Fibroblast of villous mesenchyme (primary cell): ENCODE results near the gene SULT1A4. TPM values are rescaled to one million over a fixed set of nuclear protein-coding genes. Genes with fewer than 3 reads are reported as not detected.
"Not testable (repeated sequence)": the region's sequence is repeated elsewhere in the genome, so short reads cannot be mapped to it uniquely, and the experiment has no call there.

Source experiments
- DNase-seq: peaks from one replicate; pipeline ENCODE4 v3.0.0-alpha.2; 2010; ENCODE audit warnings: low read depth
- H3K4me3 ChIP-seq: 2 replicates; pipeline ENCODE4 v1.5.1; 2011; ENCODE audit warnings: low read depth, mild to moderate bottlenecking, low read length
- total RNA-seq: library from RNA; depleted of rRNA; stranded (reverse); fragments of >200 nt; gene quantifications from 2 replicates; pipeline ENCODE4 v1.2.3, GENCODE V29; 2012

The SULT1A4 gene
- 0.43 and 1.6 TPM in 2 replicates for total RNA-seq

DNA sequence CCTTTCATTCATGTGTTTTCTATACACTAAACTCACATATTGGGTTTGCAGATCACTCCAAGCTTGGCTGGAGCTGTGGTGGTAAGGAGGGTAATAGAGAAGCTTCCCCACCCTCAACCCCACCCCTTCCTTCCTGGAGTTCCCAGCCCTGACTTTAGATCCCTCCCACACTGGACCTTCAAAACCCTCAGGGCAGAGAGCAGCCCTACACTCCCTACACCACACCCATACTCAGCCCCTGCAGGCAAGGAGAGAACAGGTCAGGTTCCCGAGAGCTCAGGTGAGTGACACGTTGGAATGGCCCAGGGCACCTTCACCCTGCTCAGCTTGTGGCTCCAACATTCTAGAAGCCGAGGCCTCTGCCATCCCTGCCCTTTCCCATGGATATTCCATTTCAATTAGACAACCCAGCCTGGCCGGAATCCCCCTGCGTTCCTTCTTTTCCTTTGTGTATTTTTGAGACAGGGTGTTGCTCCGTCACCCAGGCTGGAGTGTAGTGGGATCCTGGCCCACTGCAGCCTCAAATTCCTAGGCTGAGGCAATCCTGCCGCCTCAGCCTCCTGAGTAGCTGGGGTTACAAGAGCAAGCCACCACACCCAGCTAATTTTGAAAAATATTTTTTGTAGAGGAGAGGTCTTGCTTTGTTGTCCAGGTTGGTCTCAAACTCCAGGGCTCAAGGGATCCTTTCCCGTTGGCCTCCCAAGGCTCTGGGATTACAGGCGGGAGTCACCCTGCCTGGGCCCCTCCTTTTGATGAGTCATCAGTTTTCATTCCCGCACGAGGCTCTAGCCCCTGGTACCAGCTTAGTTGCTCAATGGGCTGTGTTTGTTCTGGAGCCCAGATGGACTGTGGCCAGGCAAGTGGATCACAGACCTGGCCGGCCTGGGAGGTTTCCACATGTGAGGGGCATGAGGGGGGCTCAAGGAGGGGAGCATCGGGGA is at the start of gene SULT1A4:
SULT1A4 (plus strand) TSS at position 208 of the 941 bp plus-strand sequence. CDS start 1,473 bp downstream, outside the sequence.
- not testable (repeated sequence) for H3K4me3 ChIP-seq, DNase-seq

DNA sequence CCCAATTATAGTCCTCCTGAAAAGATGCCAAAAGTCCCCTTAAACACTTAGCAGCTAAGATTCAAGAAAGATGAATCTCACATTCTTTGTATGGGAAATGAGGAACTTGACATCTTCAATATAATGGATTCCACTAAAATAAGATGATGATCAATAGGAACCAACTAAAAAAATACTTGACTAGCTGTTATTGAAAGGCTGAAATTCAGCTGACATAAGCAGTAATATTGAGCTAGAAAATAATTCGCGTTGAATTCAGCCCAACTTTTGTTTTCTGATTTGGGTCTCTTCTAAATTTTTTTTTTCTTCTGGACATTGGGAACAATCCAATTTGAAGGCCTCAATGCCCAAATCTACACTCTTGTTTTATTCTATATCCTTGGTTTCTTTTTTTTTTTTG is 36.1 kb upstream of the SULT1A4 start:
- not testable (repeated sequence) for DNase-seq, H3K4me3 ChIP-seq

DNA sequence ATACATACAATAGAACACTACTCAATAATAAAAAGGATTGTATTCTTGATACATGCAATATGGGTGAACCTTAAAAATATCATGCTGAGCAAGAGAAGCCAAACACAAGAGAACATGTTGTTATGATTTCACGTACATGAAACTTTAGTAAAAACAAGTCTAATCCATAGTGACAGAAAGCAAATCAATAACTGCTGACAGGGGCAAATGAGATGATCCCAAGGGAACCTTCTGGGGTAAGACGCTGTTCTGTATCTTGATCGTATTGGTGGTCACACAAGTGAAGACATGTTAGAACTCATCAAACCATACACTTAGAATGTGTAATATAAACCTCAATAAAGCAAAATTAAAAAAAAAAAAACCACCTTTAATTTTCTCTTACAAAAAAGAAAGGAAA is 34.3 kb upstream of the SULT1A4 start:
- DNase-seq: not testable (repeated sequence)

DNA sequence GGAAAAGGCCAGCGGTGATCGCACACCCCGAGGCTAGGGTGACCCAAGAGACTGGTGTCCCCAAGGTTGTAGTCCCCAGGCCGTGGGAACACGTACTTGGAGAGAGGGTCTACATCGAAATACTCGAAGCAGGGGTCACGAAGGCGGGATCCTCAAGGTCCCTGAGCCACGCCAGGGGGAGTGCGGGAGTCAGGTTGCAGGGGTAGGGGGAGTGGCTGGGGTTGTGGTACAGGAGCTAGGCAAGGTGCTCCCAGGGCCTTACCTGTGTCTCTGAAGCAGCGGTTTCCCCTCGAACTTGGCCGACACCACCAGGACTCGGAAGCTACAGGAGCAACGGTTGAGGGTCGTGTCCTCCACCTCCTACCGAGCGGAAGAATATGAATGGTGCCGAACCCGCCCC is 6.0 kb upstream of the SULT1A4 start:
- not testable (repeated sequence) for H3K4me3 ChIP-seq, DNase-seq

More for the DNA sequence above, 34.3 kb upstream of the SULT1A4 start:
- H3K4me3 ChIP-seq: not testable (repeated sequence)

DNA sequence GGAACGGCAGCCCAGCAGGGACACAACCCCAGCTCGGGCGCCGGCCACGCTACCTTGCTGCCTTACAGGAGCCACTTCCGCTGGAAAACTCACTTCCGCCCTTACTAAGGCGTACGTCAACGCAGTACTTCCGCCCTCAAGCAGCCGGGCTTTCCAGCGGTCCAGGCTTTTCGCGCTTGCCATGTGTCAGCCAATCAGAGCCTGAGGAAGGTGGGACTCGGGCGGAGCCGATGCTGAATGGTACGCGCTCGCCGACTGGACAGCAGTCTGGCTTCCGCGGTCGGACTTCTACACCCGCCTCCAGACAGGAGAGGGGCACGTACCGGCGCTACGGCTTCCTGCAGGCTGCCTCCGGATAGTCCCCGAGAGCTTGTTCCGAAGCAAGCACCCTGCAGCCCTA is 5.4 kb upstream of the SULT1A4 start, which contains the start of the genes BOLA2 and SLX1B:
BOLA2 (minus strand) TSS at position 83 of the 400 bp plus-strand sequence. CDS start 98 bp downstream, outside the sequence.
SLX1B (plus strand) TSS at position 265 of the 400 bp plus-strand sequence.
- DNase-seq, H3K4me3 ChIP-seq: not testable (repeated sequence)

DNA sequence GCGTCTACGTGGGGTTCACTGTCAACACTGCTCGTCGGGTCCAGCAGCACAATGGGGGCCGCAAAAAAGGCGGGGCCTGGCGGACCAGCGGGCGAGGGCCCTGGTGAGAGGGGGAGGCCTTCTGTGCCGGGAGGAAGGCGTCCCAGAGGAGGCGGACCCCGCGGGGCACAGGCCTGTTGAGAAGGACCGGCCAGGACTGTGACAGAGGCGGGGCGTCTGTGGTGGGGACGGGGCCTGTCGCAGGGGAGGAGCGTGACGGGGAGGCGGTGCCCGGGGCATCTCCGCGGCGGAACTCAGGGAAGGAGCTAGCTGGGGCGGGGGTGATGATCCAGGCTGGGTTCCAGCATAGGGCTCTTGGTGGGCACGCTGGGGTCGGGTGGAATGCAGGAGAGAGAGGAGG is 4.9 kb upstream of the SULT1A4 start:
- not testable (repeated sequence) for H3K4me3 ChIP-seq

DNA sequence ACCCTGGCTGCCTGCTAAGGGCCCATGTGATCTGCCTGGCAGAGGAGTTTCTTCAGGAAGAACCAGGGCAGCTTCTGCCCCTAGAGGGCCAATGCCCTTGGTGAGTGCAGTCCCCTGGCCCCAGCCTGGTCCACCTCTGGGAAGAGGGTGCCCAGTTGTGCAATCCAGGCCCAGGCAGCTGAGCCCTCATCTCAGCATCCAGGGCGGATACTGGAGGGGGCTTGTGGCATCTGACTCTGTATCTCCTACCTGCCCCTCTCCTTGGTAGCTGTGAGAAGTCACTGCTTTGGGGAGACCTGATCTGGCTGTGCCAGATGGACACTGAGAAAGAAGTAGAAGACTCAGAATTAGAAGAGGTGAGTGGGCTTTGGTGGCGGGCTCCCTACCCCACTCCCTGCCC is 2.1 kb upstream of the SULT1A4 start:
- DNase-seq, H3K4me3 ChIP-seq: not testable (repeated sequence)

More for the DNA sequence above, 4.9 kb upstream of the SULT1A4 start:
- DNase-seq: not testable (repeated sequence)

DNA sequence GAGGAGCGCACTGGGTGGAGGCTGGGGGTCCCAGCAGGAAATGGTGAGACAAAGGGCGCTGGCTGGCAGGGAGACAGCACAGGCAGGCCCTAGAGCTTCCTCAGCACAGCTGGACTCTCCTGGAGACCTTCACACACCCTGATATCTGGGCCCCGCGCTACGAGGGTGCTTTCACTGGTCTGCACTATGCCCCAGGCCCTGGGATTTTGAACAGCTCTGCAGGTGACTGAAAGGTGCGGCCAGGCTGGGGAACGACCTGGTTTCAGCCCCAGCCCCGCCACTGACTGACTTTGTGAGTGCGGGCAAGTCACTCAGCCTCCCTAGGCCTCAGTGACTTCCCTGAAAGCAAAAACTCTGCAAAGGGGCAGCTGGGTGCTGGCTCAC is 926 bp downstream of the SULT1A4 start:
- H3K4me3 ChIP-seq, DNase-seq: not testable (repeated sequence)

DNA sequence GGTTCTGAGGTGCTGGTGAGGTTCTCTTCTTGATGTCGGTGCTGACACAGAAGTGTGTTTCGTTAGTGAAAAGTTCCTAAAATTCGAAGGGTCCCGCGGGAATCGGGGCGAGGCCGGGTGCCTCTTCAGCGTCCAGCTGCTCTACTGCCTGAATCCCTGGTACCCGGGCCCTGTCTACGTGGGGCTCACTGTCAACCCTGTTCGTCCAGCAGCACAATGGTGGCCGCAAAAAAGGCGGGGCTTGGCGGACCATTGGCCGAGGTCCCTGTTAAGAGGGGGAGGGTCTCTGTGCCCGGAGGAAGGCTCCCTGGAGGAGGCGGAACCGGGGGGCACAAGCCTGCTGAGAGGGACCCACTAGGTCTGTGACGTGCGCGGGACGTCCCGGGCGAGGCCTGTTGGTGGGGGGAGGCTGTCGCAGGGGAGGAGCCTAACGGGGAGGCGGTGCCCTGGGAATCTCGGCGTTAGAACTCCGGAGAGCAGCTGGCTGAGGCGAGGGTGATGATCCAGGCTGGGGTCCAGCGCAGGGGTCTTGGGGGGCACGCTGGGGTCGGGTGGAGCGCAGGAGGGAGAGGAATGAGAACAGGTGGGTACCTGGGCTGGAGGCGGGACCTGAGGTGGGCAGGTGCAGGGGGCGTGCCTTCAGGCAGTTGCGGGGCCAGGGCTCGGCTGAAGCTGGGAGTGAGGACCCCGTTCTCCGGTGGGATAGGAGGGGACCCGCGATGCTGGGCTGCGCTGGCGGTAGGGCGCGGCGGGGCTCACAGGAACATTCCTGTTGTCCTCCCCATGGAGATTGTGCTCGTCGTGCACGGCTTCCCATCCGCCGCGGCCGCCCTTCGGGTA is 6.5 kb downstream of the SULT1A4 start:
- H3K4me3 ChIP-seq, DNase-seq: not testable (repeated sequence)

DNA sequence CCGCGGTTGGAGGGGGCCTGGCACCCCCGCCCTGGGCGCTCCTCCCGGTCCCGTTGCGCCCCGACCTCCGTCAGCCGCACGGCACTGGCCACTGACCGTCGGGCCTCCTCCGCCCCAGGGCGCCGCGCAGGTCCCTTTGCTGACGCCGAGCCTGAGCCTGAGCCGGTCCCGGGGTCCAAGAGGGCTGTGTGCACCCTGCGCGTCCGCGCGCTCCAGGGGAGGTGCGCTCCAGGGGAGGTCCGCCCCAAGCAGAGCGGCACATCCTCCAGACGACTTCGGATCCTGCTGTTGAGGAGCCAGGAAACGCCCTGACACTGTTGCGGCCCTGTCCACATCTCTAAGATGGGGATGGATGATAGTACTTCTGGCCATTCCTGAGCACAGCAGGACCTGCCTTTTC is 7.2 kb downstream of the SULT1A4 start:
- not testable (repeated sequence) for DNase-seq

DNA sequence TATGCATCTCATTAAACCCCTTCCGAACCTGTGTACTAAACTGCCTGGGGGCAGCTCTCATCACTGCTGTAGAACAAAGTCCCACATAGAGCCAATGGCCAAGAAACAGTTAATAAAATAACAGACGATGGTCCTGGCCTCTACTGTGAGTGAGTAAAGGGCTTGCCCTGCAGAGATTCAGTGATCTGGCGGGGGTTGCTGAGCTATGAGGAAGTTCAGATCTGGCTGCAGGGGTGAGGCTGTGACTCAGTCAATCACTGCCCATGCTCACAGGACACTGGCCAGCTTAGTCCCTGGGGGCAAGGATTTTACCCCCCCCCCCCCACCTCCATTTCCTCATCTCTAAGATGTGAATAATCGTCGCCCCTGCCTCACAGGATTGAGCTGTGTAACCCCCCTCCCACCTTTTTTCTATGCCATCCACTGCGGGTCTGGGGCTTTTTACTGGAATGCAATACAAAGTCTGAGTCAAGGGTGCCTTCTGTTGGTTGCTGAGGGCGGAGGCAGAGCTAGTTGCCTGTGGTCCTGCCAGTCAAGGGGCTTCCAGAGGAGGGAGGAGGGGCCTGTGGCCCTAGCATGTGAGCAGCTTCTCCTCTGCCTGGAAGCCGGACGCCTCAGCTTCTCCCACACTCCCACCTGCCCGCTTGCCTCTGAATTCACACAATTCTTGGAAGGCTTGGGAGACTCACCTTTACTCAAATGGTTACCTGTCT is 8.1 kb downstream of the SULT1A4 start:
- not testable (repeated sequence) for H3K4me3 ChIP-seq

More for the DNA sequence above, 7.2 kb downstream of the SULT1A4 start:
- H3K4me3 ChIP-seq: not testable (repeated sequence)

DNA sequence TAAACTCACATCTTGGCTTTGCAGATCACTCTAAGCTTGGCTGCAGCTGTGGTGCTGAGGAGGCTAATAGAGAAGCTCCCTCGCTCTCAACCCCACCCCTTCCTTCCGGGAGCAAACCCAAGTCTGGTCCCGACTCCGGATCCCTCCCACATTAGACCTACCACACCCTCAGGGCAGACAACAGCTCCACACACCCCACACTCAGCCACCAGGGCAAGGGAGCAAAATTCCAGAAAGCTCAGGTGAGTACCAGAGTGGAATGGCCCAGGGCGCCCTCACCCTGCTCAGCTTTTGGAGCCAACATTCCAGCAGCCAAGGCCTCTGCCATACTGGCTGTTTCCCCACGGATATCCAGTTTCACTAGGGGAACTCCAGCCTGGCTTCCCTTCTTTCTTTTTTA is 9.9 kb downstream of the SULT1A4 start:
- DNase-seq, H3K4me3 ChIP-seq: not testable (repeated sequence)

More for the DNA sequence above, 8.1 kb downstream of the SULT1A4 start:
- not testable (repeated sequence) for DNase-seq

DNA sequence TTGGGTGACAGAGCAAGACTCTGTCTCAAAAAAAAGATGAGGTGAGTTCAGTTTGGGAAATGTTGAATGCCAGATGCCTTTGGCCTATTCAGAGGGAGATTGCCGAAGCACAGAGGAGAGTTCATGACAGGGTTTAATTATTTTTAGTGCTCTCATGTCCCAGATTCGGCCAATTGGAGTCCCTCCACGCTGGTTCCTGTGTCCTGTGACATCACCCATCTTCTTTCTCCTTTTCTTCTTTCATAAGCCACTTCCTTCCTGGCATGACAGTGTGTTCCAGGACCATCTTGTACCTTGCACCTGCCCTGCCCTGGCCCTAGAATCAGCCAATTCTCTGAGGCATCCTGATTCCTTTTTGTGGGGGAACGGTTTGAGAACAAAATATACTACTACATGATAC is 12.4 kb downstream of the SULT1A4 start:
- DNase-seq, H3K4me3 ChIP-seq: not testable (repeated sequence)

DNA sequence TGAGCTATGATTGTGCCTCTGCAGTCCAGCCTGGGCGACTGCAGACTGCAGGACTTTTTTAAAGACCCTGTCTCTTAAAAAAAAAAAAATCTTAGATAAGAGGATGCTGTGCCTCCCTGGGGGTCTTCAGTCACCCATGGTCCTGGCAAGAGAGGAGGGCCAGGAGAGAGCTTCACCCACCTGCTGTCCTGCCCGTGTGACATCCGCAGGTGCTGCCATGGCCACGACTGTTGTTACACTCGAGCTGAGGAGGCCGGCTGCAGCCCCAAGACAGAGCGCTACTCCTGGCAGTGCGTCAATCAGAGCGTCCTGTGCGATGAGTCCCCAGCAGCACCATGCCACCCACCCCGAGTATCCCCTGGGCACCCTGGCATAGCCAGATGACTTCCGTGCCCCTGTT is 22.6 kb downstream of the SULT1A4 start:
- not testable (repeated sequence) for H3K4me3 ChIP-seq, DNase-seq

DNA sequence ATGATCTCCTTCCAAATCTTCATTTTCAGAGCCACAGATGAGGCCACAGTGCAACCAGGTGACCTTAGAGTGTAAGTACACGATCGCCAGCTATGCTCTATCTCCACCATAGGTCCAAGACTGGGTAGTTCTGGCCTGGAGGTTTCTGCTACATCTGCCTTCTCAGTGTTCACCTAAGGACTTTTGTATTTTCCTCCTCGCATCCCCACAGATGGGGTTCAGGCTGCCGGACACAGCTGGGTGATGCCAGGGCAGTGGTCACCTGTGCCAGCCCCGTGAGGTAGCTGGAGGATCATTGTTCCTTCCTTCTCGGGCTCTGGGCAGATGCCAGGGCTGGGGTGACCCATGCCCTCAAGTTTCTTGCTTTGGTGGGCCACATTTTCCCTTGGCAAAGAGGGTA is 46.6 kb downstream of the SULT1A4 start, which contains the start of gene NPIPB12:
NPIPB12 (minus strand) TSS at position 101 of the 400 bp plus-strand sequence.
- DNase-seq, H3K4me3 ChIP-seq: not testable (repeated sequence)
